ENCODE measurements around the gene PCDH9.

GRCh38 chr13:66790861-66791260 lies 439.3 kb downstream of the PCDH9 start:
- no peak for TF ChIP-seq CTCF (IDR thresholded peaks at IDR 0.05 in 8 of 11, conservative IDR thresholded peaks at IDR 0.05 in 3 of 11)
- TF ChIP-seq POLR2A (IDR thresholded peaks at IDR 0.05): no peak
